Renal cortical epithelial cell (primary cell): ENCODE results near the gene CBLB. TPM values are rescaled to one million over a fixed set of nuclear protein-coding genes. Genes with fewer than 3 reads are reported as not detected.

Source experiments
- DNase-seq: peaks from one replicate; pipeline ENCODE4 v3.0.0-alpha.2; 2011; ENCODE audit warnings: low read depth
- total RNA-seq: library from RNA; depleted of rRNA; stranded (reverse); fragments of >200 nt; gene quantifications from 2 replicates; pipeline ENCODE4 v1.2.3, GENCODE V29; 2014

CBLB gene
- 11.3 and 94.7 TPM in 2 replicates for total RNA-seq

DNA sequence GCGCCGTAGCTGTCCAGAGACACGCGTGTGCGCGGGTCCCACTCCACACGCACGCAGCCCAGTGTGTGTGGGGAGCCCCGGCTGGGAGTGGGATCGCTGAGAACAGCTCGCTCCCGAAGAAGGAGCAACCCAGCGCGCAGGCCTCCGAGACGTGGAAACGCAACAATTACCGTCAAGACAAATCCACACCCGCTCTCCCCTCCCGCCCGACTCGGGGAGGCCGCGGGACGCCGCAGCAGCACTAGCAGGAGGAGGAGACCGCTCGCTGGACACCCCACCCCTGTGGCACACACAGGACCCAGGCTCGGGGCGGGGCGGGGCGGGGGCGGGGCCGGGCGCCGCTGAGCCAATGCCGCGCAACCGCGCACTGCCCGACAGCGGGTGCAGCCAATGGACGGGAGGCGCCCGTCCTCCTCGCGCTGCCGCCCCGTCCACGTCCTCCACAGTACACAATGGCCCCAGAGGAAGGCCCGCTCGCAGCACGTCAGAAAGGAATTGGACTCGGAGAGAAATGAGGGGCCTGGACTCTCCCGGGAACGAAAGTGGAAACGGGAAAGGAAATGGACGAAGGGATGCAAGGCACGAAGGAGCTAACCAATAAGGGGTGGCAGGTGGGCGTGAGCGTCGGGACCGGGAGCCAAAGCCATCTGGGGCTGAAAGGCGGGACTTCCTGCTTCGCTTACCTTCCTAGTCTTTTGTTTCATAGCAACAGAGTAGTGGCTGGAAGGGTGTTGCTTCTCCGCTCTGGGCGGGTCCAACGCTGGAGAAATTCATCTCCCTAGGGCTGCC lies at the start of gene CBLB:
Gene CBLB (minus strand): TSS at position 271 of the 789 bp plus-strand sequence. CDS start 1,435 bp downstream, outside the sequence.
- DNase-seq, result peak; percentile 97

DNA sequence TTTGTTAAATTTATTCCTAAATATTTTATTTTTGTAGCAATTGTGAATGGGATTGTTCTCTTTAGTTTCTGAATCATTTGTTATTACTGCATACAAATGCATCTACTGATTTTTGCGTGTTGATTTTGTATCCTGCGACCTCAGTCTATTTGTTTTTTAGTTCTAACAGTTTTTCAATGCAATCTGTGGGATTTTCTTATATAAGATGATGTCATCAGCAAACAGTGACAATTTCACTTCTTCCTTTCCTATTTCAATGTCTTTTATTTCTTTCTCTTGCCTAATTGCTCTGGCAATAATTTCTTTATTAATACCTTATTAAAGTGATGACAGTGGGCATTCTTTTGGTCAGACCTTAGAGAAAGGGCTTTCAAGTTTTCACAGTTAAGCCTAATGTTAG lies 48.0 kb upstream of the CBLB start:
- DNase-seq, result no peak

DNA sequence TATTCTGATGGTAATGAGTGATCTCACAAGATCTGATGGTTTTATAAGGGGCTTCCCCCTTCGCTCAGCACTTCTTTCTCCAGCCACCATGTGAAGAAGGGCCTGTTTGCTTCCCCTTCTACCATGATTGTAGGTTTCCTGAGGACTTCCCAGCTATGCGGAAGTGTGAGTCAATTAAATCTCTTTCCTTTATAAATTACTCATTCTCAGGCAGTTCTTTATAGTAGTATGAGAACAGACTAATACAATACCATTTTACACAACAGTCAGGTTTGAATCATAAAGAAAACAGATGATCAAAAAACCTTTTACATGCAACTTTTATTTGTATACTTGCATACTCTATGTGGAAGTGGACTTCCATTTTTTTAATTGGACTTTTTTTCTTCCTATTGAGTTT lies 46.7 kb upstream of the CBLB start:
- no peak for DNase-seq

DNA sequence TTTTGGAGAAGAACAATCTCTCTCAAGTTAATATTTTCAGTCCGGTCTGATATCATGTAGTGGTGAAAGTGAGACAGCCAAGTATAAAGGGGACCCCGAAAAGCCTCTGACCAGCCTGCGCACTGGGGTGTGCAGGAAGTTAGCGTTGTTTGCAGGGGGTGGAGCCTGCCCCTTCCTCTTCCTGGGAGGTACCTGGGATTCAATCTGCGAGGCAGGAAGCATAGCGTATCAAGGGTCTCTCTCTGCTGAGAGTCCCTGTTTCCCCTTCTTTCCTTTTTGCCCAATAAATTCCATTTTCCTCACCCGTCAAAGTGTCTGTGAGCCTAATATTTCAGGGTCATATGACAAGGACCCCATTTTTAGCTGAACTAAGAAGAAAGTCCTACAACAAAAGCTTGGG lies 44.8 kb upstream of the CBLB start:
- no peak for DNase-seq

DNA sequence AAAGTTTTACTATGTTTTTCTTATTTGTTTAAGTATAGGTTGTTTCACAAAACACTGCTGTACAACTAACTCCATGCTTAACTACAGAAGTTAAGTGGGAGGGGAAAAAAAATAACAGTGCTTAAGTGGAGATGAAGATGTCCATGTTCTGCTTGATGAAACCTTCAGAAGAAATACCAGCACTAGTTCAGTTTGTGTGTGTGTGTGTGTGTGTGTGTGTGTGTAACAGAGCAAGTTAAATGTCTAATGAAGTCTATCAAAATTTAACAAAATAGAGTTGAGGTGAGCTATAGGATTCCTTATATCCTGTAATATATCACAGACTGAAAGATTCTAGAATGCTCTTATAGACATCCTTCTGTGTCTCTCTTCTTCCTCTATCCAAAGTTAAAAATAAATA lies 44.1 kb upstream of the CBLB start:
- no peak for DNase-seq

DNA sequence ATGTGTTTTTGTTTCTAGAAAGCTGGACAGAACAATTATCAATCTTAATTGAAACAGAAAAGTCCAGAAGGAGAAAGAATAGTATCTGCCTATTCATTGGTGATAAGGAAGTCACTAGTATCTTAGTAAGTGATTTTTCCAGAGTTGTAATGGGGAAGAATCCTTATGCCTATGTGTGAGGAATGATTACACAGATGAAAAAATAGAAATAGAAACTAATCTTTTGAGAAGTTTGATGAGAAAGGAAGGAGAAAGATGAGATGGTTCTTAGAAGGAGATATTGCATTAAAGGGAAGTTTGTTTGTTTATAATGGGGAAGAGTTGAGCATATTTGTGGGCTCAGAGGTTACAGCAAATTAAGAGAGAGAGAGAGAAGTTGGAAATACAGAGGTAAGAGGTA lies 42.7 kb upstream of the CBLB start:
- DNase-seq, result no peak

DNA sequence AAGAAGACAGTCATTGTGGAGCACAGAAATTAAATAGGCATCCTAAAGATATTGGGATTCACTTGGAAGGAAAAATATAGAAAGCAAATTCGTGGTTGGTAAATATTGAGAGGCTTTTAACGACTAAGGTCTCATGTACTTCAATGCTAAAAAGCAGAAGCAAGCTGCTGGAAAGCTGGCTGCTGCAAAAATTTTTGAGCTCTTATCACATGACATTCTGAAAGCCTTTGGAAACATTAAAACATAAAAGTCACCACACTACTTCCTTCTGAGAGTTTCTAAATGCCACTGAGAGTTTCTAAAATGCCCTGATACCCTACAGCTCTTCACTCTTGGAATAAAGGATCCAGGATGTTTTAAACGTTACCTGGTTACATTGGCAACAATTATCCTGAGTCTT lies 39.0 kb upstream of the CBLB start:
- no peak for DNase-seq

DNA sequence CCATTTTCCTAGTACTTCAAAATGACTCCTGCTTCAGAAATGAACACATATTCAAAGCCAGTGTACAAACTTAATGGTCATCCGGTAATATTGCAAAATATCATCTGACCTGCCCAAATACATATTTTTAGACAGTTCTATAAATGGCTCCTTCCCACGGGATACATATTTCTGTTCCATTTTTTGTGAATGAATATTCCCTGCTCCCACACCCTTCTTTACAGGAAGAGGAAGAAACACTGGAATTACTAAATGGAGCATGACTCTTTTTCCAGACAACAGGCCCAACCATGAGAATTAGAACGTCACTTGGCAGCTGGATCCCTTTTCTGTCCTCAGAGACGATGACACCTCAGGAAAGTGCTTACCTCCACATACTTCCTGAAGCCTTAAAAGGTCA lies 38.0 kb upstream of the CBLB start:
- DNase-seq, result no peak

DNA sequence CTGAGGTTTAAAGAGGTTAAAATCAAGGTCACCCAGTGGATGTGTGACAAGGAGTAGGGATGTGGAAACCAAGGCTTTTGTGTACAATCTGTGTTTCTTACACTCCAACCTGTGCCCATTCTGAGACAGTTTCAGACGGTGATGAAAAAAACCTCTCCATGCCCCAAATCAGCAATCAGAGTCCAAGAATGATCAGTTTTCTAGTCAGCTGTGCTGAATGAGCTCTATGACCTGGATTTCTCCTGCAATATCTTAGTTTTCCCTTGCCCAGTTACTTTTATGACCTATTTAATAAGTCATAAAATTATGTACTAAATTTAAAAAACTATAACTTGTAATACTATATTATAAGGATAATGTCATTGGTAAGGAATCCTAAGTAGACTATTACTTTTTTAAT lies 37.5 kb upstream of the CBLB start:
- no peak for DNase-seq

DNA sequence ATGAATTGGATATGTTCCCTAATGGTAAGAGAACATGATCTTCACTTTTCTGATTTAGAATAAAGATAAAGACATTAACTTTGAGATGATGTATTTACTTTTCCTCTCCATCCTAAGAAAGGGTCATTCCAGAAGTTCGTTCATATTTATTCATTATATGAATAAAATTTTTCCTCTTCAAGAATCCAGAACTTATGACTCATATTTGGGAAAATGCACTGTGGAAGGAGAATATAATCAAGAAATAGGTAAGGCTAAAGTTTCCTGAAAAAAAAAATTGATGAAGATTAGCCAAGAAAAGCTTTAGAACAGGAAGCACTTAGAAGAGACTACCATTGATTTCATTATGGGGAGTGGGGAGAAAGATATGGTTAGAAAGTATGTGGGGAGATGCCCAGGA lies 36.5 kb upstream of the CBLB start:
- no peak for DNase-seq

DNA sequence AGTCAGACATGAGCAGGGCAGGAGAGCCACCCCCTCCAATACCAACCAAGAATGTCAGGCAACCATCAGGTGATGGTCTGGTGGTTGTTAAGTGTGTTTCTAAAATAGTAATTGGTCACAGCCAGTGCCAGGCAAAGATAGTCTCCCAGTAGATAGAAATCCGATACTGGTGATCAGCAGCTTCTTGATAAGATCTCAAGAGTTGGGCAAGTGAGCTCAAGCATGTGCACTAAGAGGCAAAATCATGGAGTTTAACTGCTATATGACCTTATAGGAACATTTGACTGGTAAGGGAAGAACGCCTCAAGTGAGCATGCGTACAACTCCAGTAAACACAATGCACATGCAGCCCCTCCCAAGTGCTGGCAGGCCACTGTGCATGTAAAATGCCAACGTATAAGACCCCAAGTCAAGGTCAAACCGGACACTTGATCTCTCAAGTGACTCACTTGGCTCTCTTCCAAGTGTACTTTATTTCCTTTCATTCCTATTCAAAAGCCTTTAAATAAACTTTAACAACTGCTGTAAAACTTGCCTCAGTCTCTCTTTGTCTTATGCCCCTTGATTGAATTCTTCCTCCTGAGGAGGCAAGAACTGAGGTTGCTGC lies 36.0 kb upstream of the CBLB start:
- DNase-seq, result peak; percentile 34

DNA sequence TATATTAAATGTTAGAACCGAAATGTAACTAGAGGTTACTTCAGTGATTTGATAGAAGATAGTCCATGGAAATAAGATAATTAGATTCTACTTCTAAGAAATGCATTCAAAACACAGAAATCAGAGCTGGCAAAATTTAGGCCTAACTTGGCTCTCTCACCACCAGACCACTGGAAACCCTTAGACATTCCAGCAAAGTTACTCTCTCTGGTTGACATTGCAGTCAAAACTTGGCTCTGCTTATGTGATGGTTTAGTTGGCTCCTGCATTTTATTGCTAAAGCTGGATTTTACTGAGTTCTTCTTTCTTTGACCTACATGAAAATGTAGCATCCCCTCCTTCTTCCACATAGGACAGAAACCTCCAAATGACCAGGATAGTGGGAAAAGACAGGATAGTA lies 35.4 kb upstream of the CBLB start:
- DNase-seq, result no peak

DNA sequence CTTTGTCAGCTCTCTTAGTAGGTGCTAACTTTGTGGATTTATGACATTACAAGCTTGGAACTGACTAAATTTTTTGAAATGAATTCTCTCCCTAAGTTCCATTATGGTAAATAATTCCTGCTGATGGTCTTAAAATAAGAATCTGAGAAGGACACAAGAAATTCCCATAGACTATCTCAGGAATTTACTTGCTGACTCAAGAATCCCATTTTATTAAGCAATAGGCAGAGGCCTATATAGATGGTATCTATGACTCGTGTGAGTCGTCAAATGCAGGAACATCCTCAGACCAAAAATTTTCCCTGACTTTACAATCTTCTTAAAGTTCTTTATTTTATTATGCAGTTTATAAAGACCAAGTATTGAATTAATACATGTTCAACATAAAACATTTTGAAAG lies 30.7 kb upstream of the CBLB start:
- peak; percentile 65 for DNase-seq

DNA sequence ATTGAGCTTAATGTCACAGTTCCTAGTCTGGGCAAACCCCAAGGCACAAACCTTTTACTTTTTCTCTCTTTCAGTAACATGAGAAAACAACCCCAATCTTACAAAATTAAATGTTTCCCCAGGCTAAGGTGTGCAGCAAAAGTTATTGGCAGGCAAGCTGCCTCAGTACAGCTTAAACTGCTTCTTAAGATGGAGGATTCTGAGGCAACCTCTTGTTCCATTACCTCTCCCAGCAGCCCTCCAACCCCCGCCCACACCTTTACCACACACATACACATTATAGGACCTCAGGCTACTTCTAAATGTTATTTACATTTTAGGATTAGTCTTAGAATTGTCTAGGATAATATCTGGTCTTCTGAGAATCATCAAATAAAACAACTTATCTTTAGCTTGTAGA lies 22.3 kb upstream of the CBLB start:
- DNase-seq, result no peak

DNA sequence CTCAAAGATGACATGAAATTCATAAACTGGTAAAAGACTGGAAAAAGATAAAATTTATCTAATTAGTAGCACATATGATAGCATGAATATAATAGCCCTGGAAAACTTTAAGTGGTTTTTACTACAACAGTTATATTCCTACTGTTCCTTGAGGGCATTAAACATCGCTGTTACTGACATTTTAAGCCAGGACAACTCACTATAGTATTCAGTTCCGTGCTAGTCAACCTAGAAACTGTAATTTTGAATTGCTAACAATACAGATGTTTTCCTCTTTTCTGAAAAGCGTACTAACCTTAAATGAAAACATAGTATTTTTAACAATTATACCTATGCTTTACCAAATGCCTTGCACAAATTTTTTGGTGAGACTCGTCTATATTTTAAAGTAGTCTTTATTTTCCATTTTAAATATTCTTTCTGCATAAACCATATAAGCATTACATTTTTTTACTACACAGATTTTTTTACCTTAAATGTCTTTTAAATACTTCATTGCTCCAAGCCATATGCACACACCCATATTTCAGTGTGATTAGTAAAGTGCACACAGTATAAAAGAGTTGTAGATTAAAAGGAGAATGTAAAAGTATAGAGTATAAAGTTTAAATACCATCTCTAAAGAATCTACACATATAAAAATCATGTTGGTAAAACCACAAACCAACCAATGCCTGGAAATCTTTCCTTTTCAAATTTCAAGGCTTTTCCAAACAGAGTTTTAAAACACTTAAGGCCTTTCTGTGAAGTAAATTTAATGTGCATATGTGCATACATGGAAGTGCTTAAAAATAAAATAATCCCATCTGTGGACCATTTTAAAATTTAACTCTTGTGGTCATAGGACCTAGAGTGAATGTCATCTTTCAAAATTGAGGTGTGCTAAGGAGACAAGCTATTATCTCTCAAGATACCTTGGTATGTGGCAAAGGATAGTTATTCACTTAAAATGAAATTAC lies 20.1 kb upstream of the CBLB start:
- DNase-seq, result no peak

DNA sequence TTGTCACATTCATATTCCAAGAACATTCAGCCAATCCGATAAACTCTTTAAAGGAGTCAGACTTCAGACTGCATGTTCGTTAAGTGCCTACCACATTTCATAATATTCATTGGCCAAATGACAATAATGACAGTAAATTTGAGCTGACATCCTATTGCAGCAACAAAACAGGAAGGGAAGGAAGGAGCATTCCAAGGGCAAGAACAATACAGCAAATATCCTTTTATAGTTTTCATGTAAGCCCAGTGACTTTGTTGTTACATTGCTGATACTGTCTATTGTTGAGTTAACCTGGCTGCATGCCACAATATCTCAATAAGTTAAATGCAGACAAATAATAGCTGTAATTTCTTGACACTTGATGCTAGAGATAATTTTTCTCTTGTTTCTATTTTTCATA lies 16.4 kb upstream of the CBLB start:
- DNase-seq, result no peak

DNA sequence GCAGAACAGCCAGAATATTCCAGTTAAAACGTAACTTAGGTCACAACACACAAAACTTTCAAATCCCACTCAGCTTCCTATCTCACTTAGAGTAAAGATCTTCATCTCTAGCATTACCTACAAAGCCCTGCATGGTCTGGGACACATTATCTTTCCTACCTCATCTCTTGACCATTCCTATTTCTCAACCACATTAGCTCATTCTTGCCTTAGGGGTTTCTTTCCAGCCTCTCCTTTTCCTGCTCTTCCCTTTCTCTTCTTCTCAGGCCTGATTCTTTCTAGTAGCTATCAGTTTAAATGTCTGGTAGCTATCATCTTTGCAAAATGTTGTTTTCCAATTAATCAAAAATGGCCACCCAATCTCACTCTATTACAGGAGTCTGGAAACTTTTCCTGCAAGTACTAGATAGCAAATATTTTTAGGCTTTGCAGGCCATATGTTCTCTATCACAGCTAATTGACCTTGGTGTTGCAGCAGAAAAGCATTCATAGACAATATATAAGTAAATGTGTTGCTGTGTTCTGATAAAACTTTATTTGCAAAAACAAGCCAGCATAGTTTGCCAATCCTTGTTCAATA lies 15.1 kb upstream of the CBLB start:
- no peak for DNase-seq

DNA sequence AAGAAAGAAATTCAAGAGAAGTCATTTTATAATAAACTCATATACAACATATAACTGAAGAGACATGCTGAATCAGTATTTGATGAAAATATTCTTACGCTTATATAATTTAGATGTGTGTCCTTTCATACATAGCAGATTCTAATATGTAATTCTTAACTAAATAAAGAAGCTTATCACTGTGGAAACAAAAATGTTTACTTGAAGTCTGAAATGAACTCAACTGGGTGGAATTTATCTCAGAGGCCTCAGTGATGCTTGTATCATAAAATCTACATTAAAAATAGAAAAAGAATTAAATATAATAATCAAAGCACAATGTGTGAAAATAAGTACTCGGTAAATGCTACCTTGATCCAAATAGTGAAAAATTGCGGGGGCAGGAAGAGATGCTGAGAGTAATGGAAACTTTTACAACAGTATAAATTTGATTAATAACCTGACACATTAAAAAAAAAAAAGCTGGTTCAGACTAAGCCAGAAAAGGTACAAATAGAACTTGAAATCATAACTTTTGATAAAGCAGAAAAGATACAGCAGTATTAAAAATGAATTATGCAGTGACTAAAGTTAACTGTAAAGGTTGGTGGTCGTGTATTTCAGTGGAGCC lies 12.0 kb upstream of the CBLB start:
- DNase-seq, result no peak

DNA sequence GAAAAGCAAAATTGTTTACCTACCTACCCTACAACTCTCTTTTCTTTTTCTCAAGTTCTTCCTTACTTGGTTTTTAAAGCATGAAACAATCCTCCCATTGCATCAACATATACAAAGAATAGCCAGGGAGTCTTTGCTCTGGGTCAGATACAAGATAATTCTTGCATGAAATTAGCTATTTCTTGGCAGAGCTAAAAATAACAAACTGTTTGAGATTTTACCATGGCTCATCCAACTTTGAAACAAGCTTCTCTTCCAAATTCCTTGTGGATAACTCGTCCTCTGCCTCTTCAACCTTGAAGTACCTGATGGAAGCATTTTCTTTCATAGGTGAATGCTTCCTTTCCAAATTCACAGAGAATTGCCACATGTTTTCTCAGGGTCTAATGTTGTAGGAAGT lies 9.2 kb upstream of the CBLB start:
- DNase-seq, result peak; percentile 49

DNA sequence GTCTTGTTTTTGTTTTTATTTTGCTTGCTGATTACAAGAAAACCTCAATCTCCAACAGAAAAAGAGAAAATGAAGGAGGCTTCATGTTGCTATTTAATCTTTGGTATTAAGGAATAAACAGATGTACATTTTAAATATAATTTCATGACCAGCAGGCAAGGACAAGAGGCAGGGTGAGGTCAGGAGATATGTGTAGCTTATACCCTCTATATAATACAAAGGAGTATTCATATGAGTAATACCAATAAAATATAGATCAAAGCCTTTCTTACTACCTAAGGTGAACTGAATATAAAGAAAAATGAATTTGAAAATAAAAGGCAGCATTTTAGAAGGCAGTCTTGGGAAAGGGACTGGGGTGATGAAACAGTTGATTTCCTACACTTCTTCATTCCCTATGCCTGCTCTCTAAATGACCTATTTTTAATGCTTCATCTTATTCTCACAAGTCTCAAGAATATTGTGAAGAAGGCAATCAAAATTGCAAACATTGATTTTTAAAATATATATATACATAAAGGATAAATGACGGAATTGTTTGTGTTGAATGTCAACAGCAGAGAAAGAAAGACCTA lies 8.6 kb upstream of the CBLB start:
- no peak for DNase-seq

DNA sequence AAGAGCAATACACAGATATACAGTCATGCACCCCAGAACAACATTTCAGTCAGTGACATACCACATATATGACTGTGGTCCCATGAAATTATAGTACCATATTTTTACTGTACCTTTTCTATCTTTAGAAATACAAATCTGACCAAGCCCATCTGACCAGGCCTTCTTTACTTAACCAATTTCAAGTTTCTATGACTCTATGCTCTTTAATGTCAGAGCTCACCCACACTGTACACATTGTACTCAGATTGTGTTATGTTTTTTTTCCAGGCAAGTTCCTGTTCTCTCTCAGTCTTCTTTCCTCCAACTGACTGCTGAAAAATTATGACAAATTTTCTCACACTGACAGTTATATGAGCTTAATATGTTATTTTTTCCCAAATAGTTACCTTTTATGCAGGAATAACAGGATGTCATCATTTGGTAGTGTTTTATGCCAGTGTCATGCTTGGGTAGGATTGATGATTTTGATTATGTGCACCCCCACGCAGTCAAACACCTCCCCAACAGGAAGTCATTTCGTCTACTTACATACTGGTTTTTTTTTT lies 8.0 kb upstream of the CBLB start:
- DNase-seq, result no peak
